Activated naive CD8-positive, alpha-beta T cell (primary cell): ENCODE data around the gene CABP4.
"Not testable (repeated sequence)": the region's sequence is repeated elsewhere in the genome, so short reads cannot be mapped to it uniquely, and the experiment has no call there.

ENCODE experiments used
- H3K27ac Mint-ChIP-seq: one replicate; pipeline ENCODE4 v1.8.0; 2021; ENCODE audit warnings: mixed read lengths
- H3K27me3 Mint-ChIP-seq: one replicate; pipeline ENCODE4 v1.8.0; 2021; ENCODE audit warnings: mixed read lengths
- H3K36me3 Mint-ChIP-seq: one replicate; pipeline ENCODE4 v1.8.0; 2021; ENCODE audit warnings: mixed read lengths
- H3K4me1 Mint-ChIP-seq: one replicate; pipeline ENCODE4 v1.8.0; 2021; ENCODE audit warnings: low read depth, mixed read lengths
- H3K4me3 Mint-ChIP-seq: one replicate; pipeline ENCODE4 v1.8.0; 2021; ENCODE audit warnings: mild to moderate bottlenecking, mixed read lengths
- H3K9me3 Mint-ChIP-seq: one replicate; pipeline ENCODE4 v1.8.0; 2021; ENCODE audit warnings: low read depth, mixed read lengths

Gene CABP4

GRCh38 chr11:67452141-67452952 lies 2.8 kb upstream of the CABP4 start, which contains the start of gene GPR152:
Gene GPR152, minus strand, starts transcription at chr11:67452729. Its CDS starts 5 bp downstream, at chr11:67452724.
- H3K9me3 Mint-ChIP-seq = no peaks in the 10 kb centered on the region
- no peak within 1 kb of the TSS for H3K4me3 Mint-ChIP-seq
- H3K36me3 Mint-ChIP-seq = no peaks in the 10 kb centered on the region
- H3K27ac Mint-ChIP-seq = no peak within 1 kb of the TSS
- H3K27me3 Mint-ChIP-seq = no peaks in the 10 kb centered on the region
- peaks cover 23% of the 10 kb centered on the region for H3K4me1 Mint-ChIP-seq

GRCh38 chr11:67453816-67454732 lies 1.1 kb upstream of the CABP4 start:
- Mint-ChIP-seq H3K27me3 (no peaks in the 10 kb centered on the region), H3K36me3 (no peaks in the 10 kb centered on the region), H3K9me3 (no peaks in the 10 kb centered on the region), H3K4me3 (no peak overlapping the region), H3K27ac (no peak overlapping the region), H3K4me1 (peaks cover 13% of the 10 kb centered on the region)

GRCh38 chr11:67456068-67456705 lies 1.0 kb downstream of the CABP4 start:
- Mint-ChIP-seq H3K4me1 (peaks cover 6% of the 10 kb centered on the region), H3K27me3 (no peaks in the 10 kb centered on the region), H3K4me3 (no peak overlapping the region), H3K36me3 (no peaks in the 10 kb centered on the region), H3K9me3 (no peaks in the 10 kb centered on the region), H3K27ac (no peak overlapping the region)

- no peaks in the 10 kb centered on the region for H3K36me3 Mint-ChIP-seq
- H3K27ac Mint-ChIP-seq = no peak overlapping the region
- no peak overlapping the region for H3K4me3 Mint-ChIP-seq
- no peaks in the 10 kb centered on the region for H3K27me3 Mint-ChIP-seq
- H3K9me3 Mint-ChIP-seq = no peaks in the 10 kb centered on the region
- peaks cover 3% of the 10 kb centered on the region for H3K4me1 Mint-ChIP-seq
Measured at GRCh38 chr11:67457453-67457852, 2.3 kb downstream of the CABP4 start.

GRCh38 chr11:67458266-67458665 lies 3.1 kb downstream of the CABP4 start:
- H3K36me3 Mint-ChIP-seq = no peaks in the 10 kb centered on the region
- H3K4me3 Mint-ChIP-seq = no peak overlapping the region
- peaks cover 4% of the 10 kb centered on the region for H3K4me1 Mint-ChIP-seq
- no peaks in the 10 kb centered on the region for H3K27me3 Mint-ChIP-seq
- H3K27ac Mint-ChIP-seq = no peak overlapping the region
- no peaks in the 10 kb centered on the region for H3K9me3 Mint-ChIP-seq

- no peak overlapping the region for H3K4me3 Mint-ChIP-seq
- H3K36me3 Mint-ChIP-seq = no peaks in the 10 kb centered on the region
- H3K4me1 Mint-ChIP-seq = peaks cover 30% of the 10 kb centered on the region
- H3K9me3 Mint-ChIP-seq = no peaks in the 10 kb centered on the region
- no peak overlapping the region for H3K27ac Mint-ChIP-seq
- H3K27me3 Mint-ChIP-seq = no peaks in the 10 kb centered on the region
Measured at GRCh38 chr11:67463186-67463585, 8.0 kb downstream of the CABP4 start.

- Mint-ChIP-seq H3K36me3 (no peaks in the 10 kb centered on the region), H3K4me3 (peak overlapping the region; percentile 87), H3K27me3 (no peaks in the 10 kb centered on the region), H3K9me3 (no peaks in the 10 kb centered on the region), H3K4me1 (peaks cover 33% of the 10 kb centered on the region), H3K27ac (peak overlapping the region; percentile 91)
Measured at GRCh38 chr11:67463680-67464410, 8.7 kb downstream of the CABP4 start.

- peak overlapping the region; percentile 91 for H3K27ac Mint-ChIP-seq
- H3K36me3 Mint-ChIP-seq = no peaks in the 10 kb centered on the region
- H3K27me3 Mint-ChIP-seq = no peaks in the 10 kb centered on the region
- no peaks in the 10 kb centered on the region for H3K9me3 Mint-ChIP-seq
- peaks cover 33% of the 10 kb centered on the region for H3K4me1 Mint-ChIP-seq
- peak overlapping the region; percentile 87 for H3K4me3 Mint-ChIP-seq
Measured at GRCh38 chr11:67464411-67465188, 9.4 kb downstream of the CABP4 start.

GRCh38 chr11:67465189-67465510 lies 10.0 kb downstream of the CABP4 start:
- peaks cover 30% of the 10 kb centered on the region for H3K4me1 Mint-ChIP-seq
- peak overlapping the region; percentile 87 for H3K4me3 Mint-ChIP-seq
- peak overlapping the region; percentile 91 for H3K27ac Mint-ChIP-seq
- no peaks in the 10 kb centered on the region for H3K9me3 Mint-ChIP-seq
- H3K36me3 Mint-ChIP-seq = no peaks in the 10 kb centered on the region
- H3K27me3 Mint-ChIP-seq = no peaks in the 10 kb centered on the region

- Mint-ChIP-seq H3K27ac (peak overlapping the region; percentile 91), H3K4me1 (peaks cover 30% of the 10 kb centered on the region), H3K4me3 (peak overlapping the region; percentile 87)
- H3K36me3 Mint-ChIP-seq, H3K9me3 Mint-ChIP-seq, H3K27me3 Mint-ChIP-seq: not testable (repeated sequence)
Measured at GRCh38 chr11:67465530-67465929, 10.4 kb downstream of the CABP4 start.

GRCh38 chr11:67466367-67466766 lies 11.2 kb downstream of the CABP4 start:
- Mint-ChIP-seq H3K4me3 (peak overlapping the region; percentile 42), H3K4me1 (peaks cover 30% of the 10 kb centered on the region), H3K27me3 (no peaks in the 10 kb centered on the region), H3K9me3 (no peaks in the 10 kb centered on the region), H3K27ac (peak overlapping the region; percentile 58), H3K36me3 (no peaks in the 10 kb centered on the region)

- H3K36me3 Mint-ChIP-seq = no peaks in the 10 kb centered on the region
- H3K4me3 Mint-ChIP-seq = peak overlapping the region; percentile 90
- H3K9me3 Mint-ChIP-seq = no peaks in the 10 kb centered on the region
- no peaks in the 10 kb centered on the region for H3K27me3 Mint-ChIP-seq
- peaks cover 30% of the 10 kb centered on the region for H3K4me1 Mint-ChIP-seq
- peak overlapping the region; percentile 81 for H3K27ac Mint-ChIP-seq
Measured at GRCh38 chr11:67466962-67467771, 12.0 kb downstream of the CABP4 start.

GRCh38 chr11:67468056-67468455 lies 12.9 kb downstream of the CABP4 start:
- Mint-ChIP-seq H3K27me3 (no peaks in the 10 kb centered on the region), H3K4me3 (peak overlapping the region; percentile 90), H3K36me3 (no peaks in the 10 kb centered on the region), H3K9me3 (no peaks in the 10 kb centered on the region), H3K4me1 (peaks cover 30% of the 10 kb centered on the region), H3K27ac (peak overlapping the region; percentile 88)
